HEK293 (cell line): Measurements from ENCODE around the gene RABEP1.

Experiments
- ATF2 ChIP-seq: fragments of 450-650 bp; formaldehyde crosslinking; IDR thresholded peaks from 2 replicates; pipeline ENCODE4 v1.5.1; 2016; ENCODE audit warnings: missing biosample characterization, missing genetic modification characterization, low read depth
- HOXC10 ChIP-seq: sonication (generic); formaldehyde crosslinking; IDR thresholded peaks from 2 replicates; pipeline ENCODE4 v1.8.1; 2023; ENCODE audit warnings: mild to moderate bottlenecking, missing genetic modification reagents
- MYNN ChIP-seq: fragments of 450-650 bp; formaldehyde crosslinking; IDR thresholded peaks from 2 replicates; pipeline ENCODE4 v1.5.1; 2016; ENCODE audit warnings: missing biosample characterization, missing genetic modification characterization, borderline replicate concordance
- OSR2 ChIP-seq: fragments of 450-650 bp; formaldehyde crosslinking; IDR thresholded peaks from 2 replicates; pipeline ENCODE4 v1.5.1; 2016; ENCODE audit warnings: missing biosample characterization, missing genetic modification characterization
- PATZ1 ChIP-seq: fragments of 450-650 bp; formaldehyde crosslinking; IDR thresholded peaks from 2 replicates; pipeline ENCODE4 v1.5.1; 2016; ENCODE audit warnings: missing biosample characterization, missing genetic modification characterization
- TCF7L2 ChIP-seq: IDR thresholded peaks from 2 replicates; pipeline ENCODE4 v1.6.1; 2011; ENCODE audit warnings: low read depth, mild to moderate bottlenecking, inconsistent platforms, low read length, moderate library complexity, borderline replicate concordance
- TRIM28 ChIP-seq: IDR thresholded peaks from 2 replicates; pipeline ENCODE4 v1.6.1; 2011; ENCODE audit warnings: low read length, control low read depth, borderline replicate concordance
- TSHZ1 ChIP-seq: fragments of 450-650 bp; formaldehyde crosslinking; IDR thresholded peaks from 2 replicates; pipeline ENCODE4 v1.5.1; 2016; ENCODE audit warnings: missing biosample characterization, missing genetic modification characterization, borderline replicate concordance
- ZIC2 ChIP-seq: fragments of 450-650 bp; formaldehyde crosslinking; IDR thresholded peaks from 2 replicates; pipeline ENCODE4 v1.5.1; 2016; ENCODE audit warnings: missing biosample characterization, missing genetic modification characterization
- ZNF114 ChIP-seq: fragments of 450-650 bp; formaldehyde crosslinking; IDR thresholded peaks from 2 replicates; pipeline ENCODE4 v1.5.0; 2017; ENCODE audit warnings: missing biosample characterization, missing genetic modification characterization
- ZNF121 ChIP-seq: fragments of 450-650 bp; formaldehyde crosslinking; IDR thresholded peaks from 2 replicates; pipeline ENCODE4 v1.5.1; 2016; ENCODE audit warnings: missing biosample characterization, missing genetic modification characterization
- ZNF19 ChIP-seq: fragments of 450-650 bp; formaldehyde crosslinking; IDR thresholded peaks from 2 replicates; pipeline ENCODE4; 2016; ENCODE audit warnings: missing biosample characterization, missing genetic modification characterization, low read depth
- ZNF24 ChIP-seq: fragments of 450-650 bp; formaldehyde crosslinking; IDR thresholded peaks from 2 replicates; pipeline ENCODE4 v1.5.1; 2016; ENCODE audit warnings: missing biosample characterization, missing genetic modification characterization
- ZNF398 ChIP-seq: fragments of 450-650 bp; formaldehyde crosslinking; IDR thresholded peaks from 2 replicates; pipeline ENCODE4 v1.5.1; 2017; ENCODE audit warnings: missing biosample characterization, missing genetic modification characterization
- ZNF571 ChIP-seq: fragments of 450-650 bp; formaldehyde crosslinking; IDR thresholded peaks from 2 replicates; pipeline ENCODE4 v1.5.0; 2017; ENCODE audit warnings: missing biosample characterization, missing genetic modification characterization
- ZNF621 ChIP-seq: fragments of 450-650 bp; formaldehyde crosslinking; IDR thresholded peaks from 2 replicates; pipeline ENCODE4 v1.5.1; 2017; ENCODE audit warnings: missing biosample characterization, missing genetic modification characterization
- ZSCAN16 ChIP-seq: fragments of 450-650 bp; formaldehyde crosslinking; IDR thresholded peaks from 2 replicates; pipeline ENCODE4 v1.5.1; 2016; ENCODE audit warnings: missing biosample characterization, missing genetic modification characterization
- ZXDB ChIP-seq: fragments of 450-650 bp; formaldehyde crosslinking; IDR thresholded peaks from 2 replicates; pipeline ENCODE4 v1.5.1; 2016; ENCODE audit warnings: missing biosample characterization, missing genetic modification characterization
- TF ChIP-seq, protein P1 (sequence below): fragments of 450-650 bp; formaldehyde crosslinking; IDR thresholded peaks from 2 replicates; pipeline ENCODE4 v1.5.1; 2016; ENCODE audit warnings: missing biosample characterization, missing genetic modification characterization
- TF ChIP-seq, protein P2 (sequence below): fragments of 450-650 bp; formaldehyde crosslinking; IDR thresholded peaks from 2 replicates; pipeline ENCODE4 v1.5.1; 2016; ENCODE audit warnings: missing biosample characterization, missing genetic modification characterization
- TF ChIP-seq, protein P3 (sequence below): fragments of 450-650 bp; formaldehyde crosslinking; IDR thresholded peaks from 2 replicates; pipeline ENCODE4 v1.5.1; 2016; ENCODE audit warnings: missing biosample characterization, missing genetic modification characterization
- TF ChIP-seq, protein P4 (sequence below): fragments of 450-650 bp; formaldehyde crosslinking; IDR thresholded peaks from 2 replicates; pipeline ENCODE4 v1.5.1; 2016; ENCODE audit warnings: missing biosample characterization, missing genetic modification characterization

RABEP1 gene

DNA sequence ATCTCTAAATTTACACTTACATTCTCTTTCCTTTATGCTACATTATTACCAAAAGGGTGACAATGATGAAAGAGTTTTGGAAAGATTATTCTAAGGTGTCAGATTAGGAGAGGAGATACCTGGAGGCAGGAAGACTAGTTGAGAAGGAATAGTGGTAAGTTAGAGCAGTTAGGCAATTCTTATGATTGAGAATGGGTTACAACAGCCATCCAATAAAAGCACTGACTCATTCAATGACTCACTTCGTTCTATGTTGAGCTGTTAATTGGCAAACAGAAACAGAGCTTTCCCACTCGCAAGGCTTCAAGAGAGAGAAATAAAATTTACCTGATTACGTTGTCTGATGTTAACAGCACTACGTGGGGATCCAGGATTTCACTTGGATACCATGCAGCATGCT, 131.6 kb downstream of the RABEP1 start (continued):
- TF ChIP-seq PATZ1 = no peak
- peak; percentile 79 for TF ChIP-seq ZNF24
- TF ChIP-seq, protein P1, sequence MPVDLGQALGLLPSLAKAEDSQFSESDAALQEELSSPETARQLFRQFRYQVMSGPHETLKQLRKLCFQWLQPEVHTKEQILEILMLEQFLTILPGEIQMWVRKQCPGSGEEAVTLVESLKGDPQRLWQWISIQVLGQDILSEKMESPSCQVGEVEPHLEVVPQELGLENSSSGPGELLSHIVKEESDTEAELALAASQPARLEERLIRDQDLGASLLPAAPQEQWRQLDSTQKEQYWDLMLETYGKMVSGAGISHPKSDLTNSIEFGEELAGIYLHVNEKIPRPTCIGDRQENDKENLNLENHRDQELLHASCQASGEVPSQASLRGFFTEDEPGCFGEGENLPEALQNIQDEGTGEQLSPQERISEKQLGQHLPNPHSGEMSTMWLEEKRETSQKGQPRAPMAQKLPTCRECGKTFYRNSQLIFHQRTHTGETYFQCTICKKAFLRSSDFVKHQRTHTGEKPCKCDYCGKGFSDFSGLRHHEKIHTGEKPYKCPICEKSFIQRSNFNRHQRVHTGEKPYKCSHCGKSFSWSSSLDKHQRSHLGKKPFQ (tag by site-specific recombination) = no peak
- no peak for TF ChIP-seq TRIM28
- TF ChIP-seq, protein P2, sequence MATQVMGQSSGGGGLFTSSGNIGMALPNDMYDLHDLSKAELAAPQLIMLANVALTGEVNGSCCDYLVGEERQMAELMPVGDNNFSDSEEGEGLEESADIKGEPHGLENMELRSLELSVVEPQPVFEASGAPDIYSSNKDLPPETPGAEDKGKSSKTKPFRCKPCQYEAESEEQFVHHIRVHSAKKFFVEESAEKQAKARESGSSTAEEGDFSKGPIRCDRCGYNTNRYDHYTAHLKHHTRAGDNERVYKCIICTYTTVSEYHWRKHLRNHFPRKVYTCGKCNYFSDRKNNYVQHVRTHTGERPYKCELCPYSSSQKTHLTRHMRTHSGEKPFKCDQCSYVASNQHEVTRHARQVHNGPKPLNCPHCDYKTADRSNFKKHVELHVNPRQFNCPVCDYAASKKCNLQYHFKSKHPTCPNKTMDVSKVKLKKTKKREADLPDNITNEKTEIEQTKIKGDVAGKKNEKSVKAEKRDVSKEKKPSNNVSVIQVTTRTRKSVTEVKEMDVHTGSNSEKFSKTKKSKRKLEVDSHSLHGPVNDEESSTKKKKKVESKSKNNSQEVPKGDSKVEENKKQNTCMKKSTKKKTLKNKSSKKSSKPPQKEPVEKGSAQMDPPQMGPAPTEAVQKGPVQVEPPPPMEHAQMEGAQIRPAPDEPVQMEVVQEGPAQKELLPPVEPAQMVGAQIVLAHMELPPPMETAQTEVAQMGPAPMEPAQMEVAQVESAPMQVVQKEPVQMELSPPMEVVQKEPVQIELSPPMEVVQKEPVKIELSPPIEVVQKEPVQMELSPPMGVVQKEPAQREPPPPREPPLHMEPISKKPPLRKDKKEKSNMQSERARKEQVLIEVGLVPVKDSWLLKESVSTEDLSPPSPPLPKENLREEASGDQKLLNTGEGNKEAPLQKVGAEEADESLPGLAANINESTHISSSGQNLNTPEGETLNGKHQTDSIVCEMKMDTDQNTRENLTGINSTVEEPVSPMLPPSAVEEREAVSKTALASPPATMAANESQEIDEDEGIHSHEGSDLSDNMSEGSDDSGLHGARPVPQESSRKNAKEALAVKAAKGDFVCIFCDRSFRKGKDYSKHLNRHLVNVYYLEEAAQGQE = no peak
- no peak for TF ChIP-seq ZSCAN16
- TF ChIP-seq TCF7L2 = no peak
- peak; percentile 38; the same call in 1 of the 2 replicates for TF ChIP-seq ZNF398 (tag by site-specific recombination)
- TF ChIP-seq, protein P3, sequence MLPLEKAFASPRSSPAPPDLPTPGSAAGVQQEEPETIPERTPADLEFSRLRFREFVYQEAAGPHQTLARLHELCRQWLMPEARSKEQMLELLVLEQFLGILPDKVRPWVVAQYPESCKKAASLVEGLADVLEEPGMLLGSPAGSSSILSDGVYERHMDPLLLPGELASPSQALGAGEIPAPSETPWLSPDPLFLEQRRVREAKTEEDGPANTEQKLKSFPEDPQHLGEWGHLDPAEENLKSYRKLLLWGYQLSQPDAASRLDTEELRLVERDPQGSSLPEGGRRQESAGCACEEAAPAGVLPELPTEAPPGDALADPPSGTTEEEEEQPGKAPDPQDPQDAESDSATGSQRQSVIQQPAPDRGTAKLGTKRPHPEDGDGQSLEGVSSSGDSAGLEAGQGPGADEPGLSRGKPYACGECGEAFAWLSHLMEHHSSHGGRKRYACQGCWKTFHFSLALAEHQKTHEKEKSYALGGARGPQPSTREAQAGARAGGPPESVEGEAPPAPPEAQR = no peak
- TF ChIP-seq HOXC10 (CRISPR knock-in tag) = no peak
- TF ChIP-seq ZNF121 = no peak
- no peak for TF ChIP-seq ZXDB (tag by site-specific recombination)
- no peak for TF ChIP-seq ZNF571 (tag by site-specific recombination)
- no peak for TF ChIP-seq ZNF621 (tag by site-specific recombination)
- TF ChIP-seq, protein P4, sequence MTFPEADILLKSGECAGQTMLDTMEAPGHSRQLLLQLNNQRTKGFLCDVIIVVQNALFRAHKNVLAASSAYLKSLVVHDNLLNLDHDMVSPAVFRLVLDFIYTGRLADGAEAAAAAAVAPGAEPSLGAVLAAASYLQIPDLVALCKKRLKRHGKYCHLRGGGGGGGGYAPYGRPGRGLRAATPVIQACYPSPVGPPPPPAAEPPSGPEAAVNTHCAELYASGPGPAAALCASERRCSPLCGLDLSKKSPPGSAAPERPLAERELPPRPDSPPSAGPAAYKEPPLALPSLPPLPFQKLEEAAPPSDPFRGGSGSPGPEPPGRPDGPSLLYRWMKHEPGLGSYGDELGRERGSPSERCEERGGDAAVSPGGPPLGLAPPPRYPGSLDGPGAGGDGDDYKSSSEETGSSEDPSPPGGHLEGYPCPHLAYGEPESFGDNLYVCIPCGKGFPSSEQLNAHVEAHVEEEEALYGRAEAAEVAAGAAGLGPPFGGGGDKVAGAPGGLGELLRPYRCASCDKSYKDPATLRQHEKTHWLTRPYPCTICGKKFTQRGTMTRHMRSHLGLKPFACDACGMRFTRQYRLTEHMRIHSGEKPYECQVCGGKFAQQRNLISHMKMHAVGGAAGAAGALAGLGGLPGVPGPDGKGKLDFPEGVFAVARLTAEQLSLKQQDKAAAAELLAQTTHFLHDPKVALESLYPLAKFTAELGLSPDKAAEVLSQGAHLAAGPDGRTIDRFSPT (tag by site-specific recombination) = peak; percentile 76
- TF ChIP-seq OSR2 = no peak
- no peak for TF ChIP-seq ZNF114 (tag by site-specific recombination)
- TF ChIP-seq ZIC2 (tag by site-specific recombination) = no peak
- TF ChIP-seq MYNN = no peak
- TF ChIP-seq TSHZ1 = peak; percentile 71; the same call in 1 of the 2 replicates
- no peak for TF ChIP-seq ZNF19 (tag by site-specific recombination)
- no peak for TF ChIP-seq ATF2 (tag by site-specific recombination)
